ENCODE measurements around the gene TNFRSF8. TPM values are rescaled to one million over a fixed set of nuclear protein-coding genes. Genes with fewer than 3 reads are reported as not detected.

TNFRSF8 gene
- total RNA-seq, 1 experiment from 2014 or later = 2.9 TPM

DNA sequence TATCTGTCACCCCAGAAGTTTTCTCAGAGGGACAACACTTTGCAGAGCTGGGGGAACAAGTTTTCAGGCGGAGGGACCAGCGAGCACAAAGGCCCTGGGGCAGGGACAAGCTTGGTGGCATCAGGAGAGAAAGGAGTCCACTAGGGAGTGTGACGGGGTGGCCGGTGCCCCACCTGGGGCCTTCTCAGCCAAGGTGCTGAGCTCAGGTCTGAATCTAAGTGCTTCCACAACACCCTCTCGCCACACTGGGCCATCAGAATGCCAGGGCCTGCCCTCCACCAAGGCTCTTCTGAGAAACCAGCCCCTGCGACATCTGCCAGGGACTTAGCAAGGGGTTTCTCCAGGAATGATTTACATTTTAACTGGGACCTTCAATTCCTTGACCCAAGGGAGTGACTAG, 7.8 kb upstream of the TNFRSF8 start:
- no peak overlapping the region for H3K56ac ChIP-seq (ENCODE audit: insufficient read length, low read depth, low read length)
- Mint-ChIP-seq H3K4me3 (no peak overlapping the region), H3K9me3 (peaks cover 0 to 3% of the 10 kb centered on the region in 2 experiments; a peak in 3 of 5 replicates), H3K27ac (no peak overlapping the region), H3K36me3 (ENCODE audit: insufficient read depth in 1 of 3, low read depth in 3 of 3) (peaks cover 0 to 2% (median 0%) of the 10 kb centered on the region in 3 experiments; a peak in 1 of 7 replicates), H3K4me1 (peaks cover 9 to 17% of the 10 kb centered on the region in 2 experiments), H3K27me3 (ENCODE audit: low read depth) (peaks cover 16% of the 10 kb centered on the region)
- no peak overlapping the region for H2BK15ac ChIP-seq (ENCODE audit: low read depth, low read length)
- H3K4me1 ChIP-seq (ENCODE audit: insufficient read depth, low read length) = no peaks in the 10 kb centered on the region
- no peak overlapping the region for H4K91ac ChIP-seq (ENCODE audit: insufficient read length, low read depth, low read length)
- no peaks in the 10 kb centered on the region for H3K9me3 ChIP-seq (ENCODE audit: control insufficient read depth, low read depth, low read length)
- H3K23me2 ChIP-seq (ENCODE audit: insufficient read length, low read depth, low read length, poor library complexity, severe bottlenecking) = no peaks in the 10 kb centered on the region
- no peak overlapping the region; the same call in 1 of the 2 replicates for H3K14ac ChIP-seq (ENCODE audit: insufficient read depth, low read length)
- no peak for DNase-seq
- peaks cover 2% of the 10 kb centered on the region for H4K20me1 ChIP-seq (ENCODE audit: control insufficient read depth, insufficient read depth, insufficient read length)
- no peak overlapping the region for H3K4ac ChIP-seq (ENCODE audit: low read depth, low read length)
- H3K23ac ChIP-seq (ENCODE audit: insufficient read length, low read depth, low read length) = no peak overlapping the region
- no peak overlapping the region for H3K4me2 ChIP-seq (ENCODE audit: insufficient read depth, insufficient read length, low read length)
- H3K18ac ChIP-seq (ENCODE audit: insufficient read length, low read depth, low read length) = no peak overlapping the region
- no peak overlapping the region for H2AK5ac ChIP-seq (ENCODE audit: insufficient read length, low read length)
- H3K79me1 ChIP-seq (ENCODE audit: insufficient read depth, low read depth, low read length, poor library complexity, severe bottlenecking) = no peaks in the 10 kb centered on the region
- H2AFZ ChIP-seq (ENCODE audit: low read length) = no peak overlapping the region
- no CpG with 5 or more reads among the region's 6 CpGs for WGBS (ENCODE audit: extremely low coverage, insufficient read length, low lambda C conversion rate)
- H3K27me3 ChIP-seq (ENCODE audit: insufficient read depth, low read length) = no peaks in the 10 kb centered on the region
- no peak overlapping the region for H4K5ac ChIP-seq (ENCODE audit: insufficient read length, low read depth, low read length)
- no peak overlapping the region for H3K27ac ChIP-seq (ENCODE audit: insufficient read length, low read depth, low read length)
- TF ChIP-seq, protein P1, sequence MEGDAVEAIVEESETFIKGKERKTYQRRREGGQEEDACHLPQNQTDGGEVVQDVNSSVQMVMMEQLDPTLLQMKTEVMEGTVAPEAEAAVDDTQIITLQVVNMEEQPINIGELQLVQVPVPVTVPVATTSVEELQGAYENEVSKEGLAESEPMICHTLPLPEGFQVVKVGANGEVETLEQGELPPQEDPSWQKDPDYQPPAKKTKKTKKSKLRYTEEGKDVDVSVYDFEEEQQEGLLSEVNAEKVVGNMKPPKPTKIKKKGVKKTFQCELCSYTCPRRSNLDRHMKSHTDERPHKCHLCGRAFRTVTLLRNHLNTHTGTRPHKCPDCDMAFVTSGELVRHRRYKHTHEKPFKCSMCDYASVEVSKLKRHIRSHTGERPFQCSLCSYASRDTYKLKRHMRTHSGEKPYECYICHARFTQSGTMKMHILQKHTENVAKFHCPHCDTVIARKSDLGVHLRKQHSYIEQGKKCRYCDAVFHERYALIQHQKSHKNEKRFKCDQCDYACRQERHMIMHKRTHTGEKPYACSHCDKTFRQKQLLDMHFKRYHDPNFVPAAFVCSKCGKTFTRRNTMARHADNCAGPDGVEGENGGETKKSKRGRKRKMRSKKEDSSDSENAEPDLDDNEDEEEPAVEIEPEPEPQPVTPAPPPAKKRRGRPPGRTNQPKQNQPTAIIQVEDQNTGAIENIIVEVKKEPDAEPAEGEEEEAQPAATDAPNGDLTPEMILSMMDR (conservative IDR thresholded peaks at IDR 0.05) = no peak
- H2BK120ac ChIP-seq (ENCODE audit: low read depth, low read length, poor library complexity, severe bottlenecking) = no peak overlapping the region
- no peak overlapping the region for H2BK20ac ChIP-seq (ENCODE audit: low read depth, low read length, poor library complexity, severe bottlenecking)
- H2BK5ac ChIP-seq (ENCODE audit: insufficient read length, low read length) = no peak overlapping the region
- H4K8ac ChIP-seq (replicated peaks; ENCODE audit: insufficient read length, low read depth, low read length) = no peak overlapping the region
- H3K79me2 ChIP-seq (ENCODE audit: insufficient read depth, low read length) = no peaks in the 10 kb centered on the region
- no peak overlapping the region for H3T11ph ChIP-seq (ENCODE audit: low read length)
- no peak overlapping the region for H2BK12ac ChIP-seq (ENCODE audit: insufficient read length, low read depth, low read length)
- no peak overlapping the region for H3K9ac ChIP-seq (ENCODE audit: extremely low read depth, insufficient read length, low read length)
